OCI-LY1 (cell line): ENCODE data around the gene RAB11B.

Experiments
- EZH2 ChIP-seq: fragments of 200-600 bp; sonication (generic), shearing (Covaris generic); IDR thresholded peaks from 2 replicates; pipeline ENCODE4 v1.8.0; 2017; ENCODE audit warnings: borderline replicate concordance, mixed run types, mild to moderate bottlenecking, antibody characterized with exemption, low read length, moderate library complexity, mixed read lengths
- TF ChIP-seq, protein P1 (sequence below): fragments of 200-600 bp; sonication (generic), shearing (Covaris generic); IDR thresholded peaks from 2 replicates; pipeline ENCODE4 v1.5.1; 2017; ENCODE audit warnings: mild to moderate bottlenecking, antibody characterized with exemption, low read length, moderate library complexity, mixed read lengths

DNA sequence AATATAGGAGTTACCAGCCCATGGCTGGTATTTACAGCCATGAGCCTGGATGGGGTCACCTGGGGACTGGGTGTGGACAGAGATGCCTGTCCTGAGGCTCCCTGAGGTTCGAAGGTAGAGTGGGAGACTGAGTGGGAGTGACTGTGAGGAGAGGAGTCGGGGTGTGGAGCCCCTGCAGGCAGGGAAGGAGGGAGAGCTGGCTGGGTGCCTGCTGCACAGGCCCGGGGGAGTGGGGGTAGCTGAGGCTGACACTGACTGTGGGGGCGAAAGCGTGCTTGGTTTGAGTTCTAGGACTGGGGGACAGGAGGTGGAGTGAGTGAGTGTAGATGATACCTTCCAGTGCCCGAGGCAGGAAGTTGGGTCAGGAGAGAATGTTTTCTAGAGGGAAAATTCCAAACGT, 7.1 kb downstream of the RAB11B start:
- TF ChIP-seq, protein P1, sequence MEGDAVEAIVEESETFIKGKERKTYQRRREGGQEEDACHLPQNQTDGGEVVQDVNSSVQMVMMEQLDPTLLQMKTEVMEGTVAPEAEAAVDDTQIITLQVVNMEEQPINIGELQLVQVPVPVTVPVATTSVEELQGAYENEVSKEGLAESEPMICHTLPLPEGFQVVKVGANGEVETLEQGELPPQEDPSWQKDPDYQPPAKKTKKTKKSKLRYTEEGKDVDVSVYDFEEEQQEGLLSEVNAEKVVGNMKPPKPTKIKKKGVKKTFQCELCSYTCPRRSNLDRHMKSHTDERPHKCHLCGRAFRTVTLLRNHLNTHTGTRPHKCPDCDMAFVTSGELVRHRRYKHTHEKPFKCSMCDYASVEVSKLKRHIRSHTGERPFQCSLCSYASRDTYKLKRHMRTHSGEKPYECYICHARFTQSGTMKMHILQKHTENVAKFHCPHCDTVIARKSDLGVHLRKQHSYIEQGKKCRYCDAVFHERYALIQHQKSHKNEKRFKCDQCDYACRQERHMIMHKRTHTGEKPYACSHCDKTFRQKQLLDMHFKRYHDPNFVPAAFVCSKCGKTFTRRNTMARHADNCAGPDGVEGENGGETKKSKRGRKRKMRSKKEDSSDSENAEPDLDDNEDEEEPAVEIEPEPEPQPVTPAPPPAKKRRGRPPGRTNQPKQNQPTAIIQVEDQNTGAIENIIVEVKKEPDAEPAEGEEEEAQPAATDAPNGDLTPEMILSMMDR = no peak
- no peak for TF ChIP-seq EZH2
